ENCODE measurements around the gene GAL.

The GAL gene

DNA sequence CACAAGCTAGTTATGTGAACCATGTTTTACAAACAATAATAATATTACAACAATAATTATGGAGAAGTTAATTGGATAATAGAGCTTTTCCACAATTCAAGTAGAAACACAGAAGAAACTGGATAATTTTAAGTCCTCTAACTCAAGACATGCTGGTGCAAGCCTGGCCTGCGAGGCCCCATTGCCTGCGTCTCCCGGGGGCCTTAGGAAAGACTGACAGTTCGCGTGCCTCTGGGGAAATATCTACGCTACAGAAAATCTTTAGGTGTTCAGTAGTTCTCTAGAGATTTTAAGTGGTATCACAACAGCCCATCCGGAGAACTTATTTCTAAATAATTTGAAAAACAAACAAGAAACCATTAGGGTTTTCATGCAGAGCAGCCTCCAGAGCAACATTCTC, 23.2 kb downstream of the GAL start:
- DNase-seq (ENCODE audit: low read depth in 1 of 2, low spot score in 1 of 2): no peak

DNA sequence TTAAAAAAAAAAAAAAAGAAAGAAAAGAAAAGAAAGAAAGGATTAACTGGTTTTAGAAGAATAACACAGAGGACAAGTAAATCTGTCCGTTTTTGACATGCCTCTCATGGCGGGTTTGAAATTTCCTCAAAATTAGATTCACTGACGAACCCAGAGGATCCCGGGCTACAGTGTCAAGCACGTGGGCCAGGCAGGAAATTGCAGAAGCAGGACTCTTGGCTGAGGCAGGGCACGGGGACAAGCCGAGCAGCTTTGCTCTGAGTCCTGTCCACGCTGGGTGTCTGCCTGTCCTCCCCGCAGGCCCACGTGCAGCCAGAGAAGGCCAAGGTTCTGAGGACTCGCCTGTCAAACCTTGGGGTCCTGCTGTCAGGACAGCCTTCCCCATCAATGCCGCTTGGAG, 24.7 kb downstream of the GAL start:
- no peak for DNase-seq (ENCODE audit: low read depth in 1 of 2, low spot score in 1 of 2)

DNA sequence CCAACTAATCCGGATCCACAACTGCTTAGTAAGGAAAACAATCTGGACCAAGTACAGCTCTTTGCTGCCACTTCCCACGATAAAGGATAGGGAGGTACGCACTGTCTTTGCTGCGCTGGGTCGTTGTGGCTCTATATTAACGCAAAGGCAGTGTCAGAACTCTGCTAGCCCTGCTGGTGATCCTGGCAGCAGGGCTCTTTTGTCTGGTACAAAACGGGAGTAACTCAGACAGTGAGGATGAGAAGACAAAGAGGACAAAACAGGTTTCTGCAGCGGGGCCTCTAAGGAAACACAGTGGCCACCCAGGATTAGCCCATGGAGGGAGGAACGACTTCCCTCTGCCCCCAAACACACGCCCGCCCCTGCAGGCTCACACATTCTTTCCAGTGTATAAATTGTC, 26.1 kb downstream of the GAL start:
- no peak for DNase-seq (ENCODE audit: low read depth in 1 of 2, low spot score in 1 of 2)

DNA sequence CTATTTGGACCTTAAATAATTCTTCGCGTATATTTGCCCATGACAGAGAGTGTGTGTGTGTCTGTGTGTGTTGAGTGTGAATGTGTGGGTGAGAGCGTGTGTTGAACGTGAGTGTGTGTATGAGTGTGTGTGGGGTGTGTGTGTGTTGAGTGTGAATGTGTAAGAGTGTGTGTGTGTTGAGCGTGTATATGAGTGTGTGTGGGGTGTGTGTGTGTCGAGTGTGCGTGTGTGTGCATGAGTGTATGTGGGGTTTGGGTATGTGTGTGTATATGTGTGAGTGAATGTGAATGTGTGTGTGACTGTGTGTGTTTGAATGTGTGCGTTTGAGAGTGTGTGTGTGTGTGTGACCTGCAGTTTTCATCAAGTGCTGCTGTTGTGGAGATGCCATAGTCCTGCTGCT, 26.8 kb downstream of the GAL start:
- no peak for DNase-seq (ENCODE audit: low read depth in 1 of 2, low spot score in 1 of 2)

DNA sequence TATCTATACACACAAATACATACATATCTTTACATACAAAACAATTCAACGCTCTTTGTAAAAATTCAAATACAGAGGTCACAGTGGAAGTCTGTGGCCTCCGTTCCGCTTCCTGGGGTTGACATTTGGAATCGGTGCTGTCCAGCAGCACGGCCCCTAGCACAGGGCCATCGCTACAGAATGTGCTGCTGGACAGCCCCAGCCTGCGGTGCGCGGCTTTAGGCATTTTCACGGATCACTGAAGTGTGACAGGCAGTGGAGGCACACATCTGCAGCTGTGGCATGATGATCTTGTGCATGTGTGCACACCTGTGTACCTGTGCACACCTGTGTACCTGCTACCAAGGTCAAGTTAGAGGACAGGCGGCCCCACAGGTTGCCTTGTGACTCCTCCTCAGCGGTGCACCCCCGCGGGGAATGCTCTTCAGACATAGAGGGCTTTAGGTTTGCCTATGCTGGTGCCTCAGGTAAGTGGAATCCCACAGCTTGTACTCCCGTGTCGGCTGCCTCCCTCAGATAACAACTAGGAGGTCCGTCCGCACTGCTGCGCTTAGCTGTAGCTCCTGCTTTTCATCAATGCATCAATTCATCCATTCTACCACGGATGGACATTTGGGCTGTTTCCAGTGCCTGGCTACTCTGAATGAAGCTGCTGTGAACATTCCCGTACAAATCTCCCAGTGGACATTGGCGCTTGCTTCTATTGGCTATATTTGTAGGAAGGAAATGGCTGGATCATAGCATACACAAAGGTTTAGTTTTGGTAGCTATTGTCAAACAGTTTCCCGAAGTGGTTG, 29.9 kb downstream of the GAL start:
- DNase-seq (ENCODE audit: low read depth in 1 of 2, low spot score in 1 of 2): no peak

DNA sequence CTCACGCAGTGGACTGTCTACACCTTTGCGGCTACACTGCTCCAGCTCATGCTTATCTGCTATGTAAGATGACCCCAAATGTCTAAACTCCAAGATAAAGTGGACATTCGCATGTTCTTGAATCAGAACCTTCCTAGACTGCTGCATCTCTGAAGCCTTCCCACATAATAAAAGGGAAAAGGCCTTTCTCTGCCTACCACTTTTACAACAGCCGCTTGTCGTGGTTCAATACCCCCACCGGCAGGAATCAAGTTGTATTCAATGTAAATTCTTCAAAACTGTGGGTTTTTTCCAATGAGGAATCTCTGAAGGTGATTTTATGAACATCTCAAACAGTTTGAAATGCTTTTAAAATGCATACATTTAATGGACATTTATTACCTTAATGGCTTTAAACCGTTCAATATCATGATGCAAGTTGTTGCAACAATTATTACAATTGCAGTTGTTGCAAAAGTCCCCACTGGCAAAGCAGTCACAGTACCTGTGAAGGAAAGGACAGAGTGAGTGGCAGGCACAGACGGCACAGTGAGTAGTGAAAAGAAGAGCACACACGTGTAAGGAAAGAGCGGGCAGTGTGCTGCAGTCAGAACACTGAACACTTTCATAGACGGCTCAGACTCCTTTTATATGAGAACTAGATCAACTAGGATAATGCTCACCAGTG, 31.2 kb downstream of the GAL start:
- no peak for DNase-seq (ENCODE audit: low read depth in 1 of 2, low spot score in 1 of 2)

DNA sequence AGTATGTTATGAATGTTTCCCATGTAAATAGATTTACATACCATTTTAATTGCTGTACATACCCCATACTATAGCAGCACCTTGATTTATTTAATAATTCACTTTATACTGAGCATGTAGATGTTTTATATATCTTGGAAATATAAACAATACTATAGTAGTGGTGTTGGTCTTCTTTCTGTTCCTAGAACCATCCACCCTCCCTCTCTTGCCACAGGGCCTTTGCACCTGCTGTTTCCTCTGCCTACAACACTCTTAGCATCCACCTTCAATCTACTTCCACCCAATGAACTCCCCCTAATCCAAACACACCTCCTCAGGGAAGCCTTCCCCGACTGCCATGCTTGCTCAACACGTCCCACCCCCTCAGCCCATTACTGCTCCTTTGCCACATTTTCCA, 36.7 kb downstream of the GAL start:
- no peak for DNase-seq (ENCODE audit: low read depth in 1 of 2, low spot score in 1 of 2)

DNA sequence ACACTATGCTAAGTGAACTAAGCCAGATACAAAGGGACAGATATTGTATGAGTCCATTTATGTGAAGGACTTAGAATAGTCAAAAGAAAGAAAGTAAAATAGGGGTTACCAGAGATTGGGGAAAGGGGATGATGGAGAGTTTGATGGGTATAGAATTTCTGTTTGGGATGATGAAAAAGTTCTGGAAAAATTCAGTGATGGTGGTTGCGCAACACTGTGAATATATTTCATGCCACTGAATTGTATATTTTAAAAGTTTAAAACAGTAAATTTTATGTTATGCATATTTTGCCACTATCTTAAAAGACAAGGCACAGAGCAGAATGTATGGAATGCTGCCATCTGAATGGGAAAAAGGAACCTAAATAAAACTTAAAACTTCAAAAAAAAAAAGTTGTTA, 37.8 kb downstream of the GAL start:
- DNase-seq (ENCODE audit: low read depth in 1 of 2, low spot score in 1 of 2): no peak

DNA sequence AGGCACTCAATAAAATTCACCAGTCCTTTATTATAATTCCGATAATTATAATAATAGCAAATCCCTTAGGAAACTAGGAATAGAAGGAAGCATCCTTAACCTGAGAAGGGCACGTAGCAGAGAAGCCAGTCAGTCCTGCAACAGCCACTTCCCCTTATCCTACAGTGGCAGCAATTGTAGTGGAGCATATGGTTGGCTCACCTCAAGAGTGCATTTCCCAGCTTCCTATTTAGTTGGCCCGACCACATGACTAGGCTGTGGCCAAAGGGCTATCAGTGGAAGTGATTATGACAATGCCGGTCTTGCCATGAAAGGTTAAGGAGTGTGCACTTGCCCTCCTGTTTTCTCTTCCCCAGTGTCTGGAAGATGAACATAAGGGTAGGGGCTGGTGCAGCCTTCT, 39.9 kb downstream of the GAL start:
- no peak for DNase-seq (ENCODE audit: low read depth in 1 of 2, low spot score in 1 of 2)

DNA sequence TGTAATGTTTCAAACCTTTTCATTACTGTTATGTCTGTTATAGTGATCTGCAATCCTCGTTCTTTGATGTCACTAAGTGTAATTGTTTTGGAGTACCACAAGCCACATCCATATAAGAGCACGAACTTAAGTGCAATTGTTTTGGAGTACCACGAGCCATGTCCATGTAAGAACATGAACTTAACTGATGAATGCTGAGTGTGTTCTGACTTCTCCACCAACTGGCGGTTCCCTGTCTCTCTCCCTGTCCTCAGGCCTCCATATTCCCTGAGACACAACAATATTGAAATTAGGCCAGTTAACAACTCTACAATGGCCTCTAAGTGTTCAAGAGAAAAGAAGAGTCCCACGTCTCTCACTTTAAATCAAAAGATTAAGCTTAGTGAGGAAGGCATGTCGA, 43.4 kb downstream of the GAL start:
- no peak for DNase-seq (ENCODE audit: low read depth in 1 of 2, low spot score in 1 of 2)

DNA sequence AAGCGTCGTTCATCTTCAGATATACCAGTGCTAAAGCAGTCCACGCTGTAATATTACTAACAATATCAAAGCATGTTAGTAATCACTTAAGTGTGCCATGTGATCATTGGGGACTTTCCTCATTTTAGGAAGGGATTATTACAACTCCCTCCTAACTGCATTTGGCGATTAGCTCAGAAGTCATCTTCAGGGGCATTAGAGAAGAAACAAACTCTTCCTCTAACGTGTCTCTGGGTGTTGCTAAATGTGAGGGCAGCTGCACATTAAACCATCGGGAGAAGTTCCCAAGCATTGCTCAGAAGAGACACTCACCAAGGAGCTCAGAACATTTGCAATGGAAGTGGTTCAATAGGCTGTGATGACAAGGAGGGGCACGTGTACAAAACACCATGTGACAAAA, 49.8 kb downstream of the GAL start:
- DNase-seq (ENCODE audit: low read depth in 1 of 2, low spot score in 1 of 2): no peak

DNA sequence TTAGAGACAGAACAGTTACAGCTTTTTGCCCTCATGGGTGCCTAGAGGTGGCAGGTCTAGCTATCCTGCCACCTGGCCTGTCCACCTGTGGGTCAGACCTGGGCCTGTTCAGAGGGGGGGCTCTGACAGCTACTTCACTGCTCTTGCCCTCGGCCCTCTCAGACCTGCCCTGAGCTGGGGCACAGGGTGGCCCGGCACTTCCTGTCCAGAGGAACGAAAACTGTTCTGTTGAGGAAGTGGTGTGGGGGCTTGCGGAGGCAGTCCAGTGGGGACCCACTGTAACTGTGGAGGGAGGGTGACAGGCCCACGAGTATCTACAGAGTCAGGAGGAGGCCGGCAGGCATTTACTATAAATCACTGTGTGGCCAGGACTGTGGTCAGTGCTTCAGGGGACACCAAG, 50.8 kb downstream of the GAL start:
- DNase-seq (ENCODE audit: low read depth in 1 of 2, low spot score in 1 of 2): no peak

DNA sequence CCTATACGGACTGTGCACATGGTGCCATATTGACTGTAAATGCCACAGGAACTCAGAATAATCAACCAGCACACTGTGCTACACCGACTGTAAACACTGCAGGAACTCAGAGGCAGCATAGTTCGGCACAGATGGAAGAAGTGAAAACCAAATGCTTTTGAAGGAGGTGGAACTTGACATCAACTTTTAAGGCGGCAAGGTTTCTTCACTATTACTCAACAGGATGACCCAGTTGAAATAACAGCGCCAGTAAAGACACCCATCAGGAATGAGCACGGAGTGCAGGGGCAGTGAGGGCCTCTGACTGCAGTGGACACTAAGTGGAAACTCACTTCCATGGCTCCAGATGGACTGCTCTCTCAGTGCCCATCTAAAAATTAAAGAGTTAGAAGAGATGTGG, 51.3 kb downstream of the GAL start:
- DNase-seq (ENCODE audit: low read depth in 1 of 2, low spot score in 1 of 2): no peak

All from activated CD4-positive, alpha-beta T cell treated with anti-CD3 and anti-CD28 coated beads, Interleukin-2, amount 50 U/mL, for 24 hours (primary cell).